ENCODE measurements around the gene TSC22D2.
A peak's percentile ranks its signal among the peaks of the same experiment; 100 is the strongest.
"Not testable (repeated sequence)": the region's sequence is repeated elsewhere in the genome, so short reads cannot be mapped to it uniquely, and the experiment has no call there.

Gene TSC22D2

DNA sequence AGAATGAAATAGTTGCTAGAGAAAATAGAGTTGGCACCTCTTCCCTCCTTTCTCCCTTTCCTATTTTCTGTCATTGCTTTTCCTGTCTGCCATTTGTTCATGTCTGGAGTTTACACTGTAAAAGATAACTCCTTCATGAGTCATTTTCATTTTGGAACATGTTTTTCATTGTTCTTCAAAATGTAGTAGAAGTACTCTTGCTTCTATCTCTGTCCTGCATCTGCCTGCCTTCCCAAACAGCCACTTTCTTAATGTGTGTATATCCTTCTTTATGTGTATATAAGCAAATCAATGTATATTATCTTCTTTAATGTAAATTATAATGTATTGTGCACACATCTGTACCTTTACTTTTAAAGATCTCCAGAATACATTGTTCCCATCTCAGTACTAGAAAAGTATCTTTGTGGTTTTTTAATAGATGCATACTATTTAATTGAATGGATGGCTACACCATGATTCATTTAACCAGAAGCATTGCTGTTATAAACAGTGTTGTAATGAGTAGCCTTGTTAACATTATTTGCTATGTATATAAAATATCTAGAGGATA lies 41.1 kb downstream of the TSC22D2 start:
- peak; percentile 3 for DNase-seq

DNA sequence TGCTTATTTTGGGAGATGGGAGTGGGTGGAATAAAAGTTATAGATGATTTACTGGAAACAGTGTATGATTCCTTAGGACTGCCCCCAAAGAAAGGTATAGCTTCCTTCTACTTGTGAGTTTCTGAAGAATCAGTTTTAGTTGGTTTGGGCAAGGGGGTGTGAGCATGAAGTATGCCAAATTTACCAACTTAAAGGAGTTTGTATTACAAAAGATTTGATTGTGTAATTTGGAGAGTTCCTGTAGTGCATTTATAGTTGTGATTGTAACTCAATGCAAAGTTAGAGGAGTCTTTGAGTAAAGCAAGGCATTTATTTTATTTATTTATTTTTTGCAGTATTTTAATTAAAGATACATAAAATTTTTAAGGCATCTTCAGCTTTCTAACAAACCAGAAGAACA lies 42.8 kb downstream of the TSC22D2 start:
- no peak for DNase-seq

- DNase-seq = no peak
Measured at GRCh38 chr3:150451329-150452048, 43.4 kb downstream of the TSC22D2 start.

DNA sequence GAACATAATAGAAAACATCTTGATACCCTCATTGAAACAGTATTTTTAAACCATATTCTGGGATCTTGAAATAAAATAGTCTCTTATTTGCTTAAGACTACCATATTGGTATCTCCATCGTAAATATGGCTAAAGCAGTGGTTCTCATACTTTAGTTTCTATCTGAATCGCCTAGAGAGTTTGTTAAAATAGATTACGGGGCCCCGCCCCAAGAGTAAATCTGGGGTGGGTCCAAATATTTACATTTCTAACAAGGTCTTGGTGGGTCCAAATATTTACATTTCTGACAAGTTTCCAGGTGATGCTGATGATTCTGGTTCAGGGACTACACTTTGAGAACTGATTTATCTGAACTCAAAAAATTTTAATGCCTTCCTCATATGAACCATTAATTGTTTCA lies 45.3 kb downstream of the TSC22D2 start:
- no peak for DNase-seq

GRCh38 chr3:150454085-150454484 lies 46.0 kb downstream of the TSC22D2 start:
- DNase-seq = no peak

- no peak for DNase-seq
Measured at GRCh38 chr3:150454622-150455021, 46.5 kb downstream of the TSC22D2 start.

- no peak for DNase-seq
Measured at GRCh38 chr3:150455341-150455740, 47.2 kb downstream of the TSC22D2 start.

- no peak for DNase-seq
Measured at GRCh38 chr3:150458001-150458400, 49.9 kb downstream of the TSC22D2 start.

DNA sequence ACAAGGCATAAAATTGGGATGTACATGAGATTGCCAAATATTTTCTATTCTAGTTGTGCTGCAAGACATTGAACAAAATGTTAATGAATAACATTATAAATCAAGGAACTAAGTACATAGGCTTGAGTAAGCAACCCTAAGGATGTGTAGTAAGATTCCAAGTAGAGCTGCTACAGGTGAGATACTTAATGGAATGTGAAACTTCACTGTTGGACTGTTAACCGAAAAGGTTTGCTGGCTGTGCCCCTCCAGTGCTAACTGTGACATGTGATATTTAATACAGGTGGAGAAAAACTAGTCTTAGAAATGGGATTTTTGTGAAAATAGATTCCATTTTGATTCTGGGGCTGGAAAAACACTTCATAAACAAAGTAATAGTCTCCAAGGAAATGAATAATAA lies 52.4 kb downstream of the TSC22D2 start:
- no peak for DNase-seq

DNA sequence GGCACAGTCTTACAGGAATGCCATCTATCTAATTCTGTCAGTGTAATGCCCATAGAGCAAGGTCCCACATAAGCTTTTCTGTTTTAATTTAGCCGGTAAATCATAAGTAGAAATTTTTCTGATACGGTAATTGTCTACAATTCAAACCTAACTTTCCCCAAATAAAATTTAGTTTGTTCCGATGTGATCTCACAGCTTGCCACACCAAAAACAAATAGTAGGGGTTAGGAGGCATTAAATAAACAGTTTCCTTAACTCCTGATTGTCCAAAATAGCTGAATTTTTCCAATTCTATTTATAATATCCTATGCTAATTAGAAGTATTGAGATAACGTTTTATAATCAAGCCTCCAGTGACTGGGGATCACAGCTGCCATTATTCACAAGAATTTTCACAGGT lies 53.3 kb downstream of the TSC22D2 start:
- DNase-seq = no peak

DNA sequence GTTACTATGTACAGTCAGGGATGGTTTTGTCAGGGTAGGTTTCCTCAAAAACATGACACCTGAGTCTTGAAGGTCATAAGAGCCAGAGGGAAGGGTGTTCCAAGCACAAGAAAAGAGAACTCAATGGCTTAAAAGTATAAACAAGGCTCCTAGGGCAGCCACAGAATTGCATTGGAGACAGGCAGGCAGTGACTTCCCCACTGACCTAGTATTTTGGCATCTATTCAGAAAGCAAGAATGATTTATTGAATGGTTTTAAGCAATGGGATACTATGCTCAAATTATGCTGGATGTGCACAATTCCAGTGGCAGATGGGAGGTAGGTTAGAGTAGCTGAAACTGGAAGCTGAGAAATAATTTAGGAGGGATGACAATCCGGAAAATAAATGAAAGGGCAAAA lies 54.0 kb downstream of the TSC22D2 start:
- DNase-seq = no peak

- DNase-seq = no peak
Measured at GRCh38 chr3:150464684-150465083, 56.6 kb downstream of the TSC22D2 start.

DNA sequence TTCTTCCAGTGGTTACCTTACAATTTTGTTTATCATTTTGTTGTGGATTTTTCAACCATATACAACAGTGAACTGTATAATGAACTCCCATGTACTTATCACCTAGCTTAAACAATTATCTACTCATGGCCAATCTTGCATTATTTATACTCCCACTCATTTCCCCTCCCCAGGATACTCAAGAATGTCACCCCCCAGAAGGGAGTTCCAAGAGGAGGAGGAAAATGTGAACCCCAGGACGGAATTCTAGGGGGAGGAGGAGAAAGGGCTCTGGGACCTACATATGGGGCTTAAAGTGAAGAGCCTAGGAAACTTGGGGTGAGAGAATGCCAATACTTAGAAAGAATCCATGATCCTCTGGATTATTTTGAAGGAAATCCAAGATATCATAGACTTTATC lies 59.3 kb downstream of the TSC22D2 start:
- no peak for DNase-seq

GRCh38 chr3:150469031-150469930 lies 61.2 kb downstream of the TSC22D2 start:
- DNase-seq = peak; percentile 84

GRCh38 chr3:150469931-150470740 lies 62.0 kb downstream of the TSC22D2 start:
- peak; percentile 89 for DNase-seq

DNA sequence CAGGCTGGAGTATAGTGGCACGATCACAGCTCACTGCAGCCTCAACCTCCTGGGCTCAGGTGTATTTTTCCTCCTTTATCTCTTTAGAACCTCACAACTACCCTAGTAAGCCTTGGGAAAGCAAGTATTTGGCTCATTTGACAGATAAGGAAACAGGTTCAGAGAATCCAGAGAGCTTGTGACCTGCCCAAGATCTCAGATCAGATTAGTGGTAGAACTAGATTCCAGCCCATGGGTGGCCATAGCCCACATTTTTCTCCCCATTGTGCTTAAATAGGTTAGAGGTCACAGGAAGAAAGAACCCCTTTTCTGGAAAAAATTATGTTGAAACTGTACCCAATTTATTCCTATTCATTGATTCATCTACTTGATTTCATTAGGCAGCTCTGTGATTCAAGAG lies 64.3 kb downstream of the TSC22D2 start:
- DNase-seq = no peak

DNA sequence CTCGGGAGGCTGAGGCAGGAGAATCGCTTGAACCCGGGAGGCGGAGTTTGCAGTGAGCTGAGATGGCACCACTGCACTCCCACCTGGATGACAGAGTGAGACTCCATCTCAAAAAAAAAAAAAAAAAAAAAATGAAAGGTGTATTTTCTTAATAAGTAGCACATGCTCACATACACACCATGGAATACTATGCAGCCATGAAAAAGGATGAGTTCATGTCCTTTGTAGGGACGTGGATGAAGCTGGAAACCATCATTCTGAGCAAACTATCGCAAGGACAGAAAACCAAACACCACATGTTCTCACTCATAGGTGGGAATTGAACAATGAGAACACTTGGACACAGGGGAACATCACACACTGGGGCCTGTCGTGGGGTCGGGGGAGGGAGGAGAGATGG lies 65.1 kb downstream of the TSC22D2 start:
- not testable (repeated sequence) for DNase-seq

GRCh38 chr3:150479370-150479769 lies 71.3 kb downstream of the TSC22D2 start:
- DNase-seq = no peak

- DNase-seq = peak; percentile 29
Measured at GRCh38 chr3:150480877-150481276, 72.8 kb downstream of the TSC22D2 start.

GRCh38 chr3:150483226-150483625 lies 75.1 kb downstream of the TSC22D2 start:
- DNase-seq = no peak

DNA sequence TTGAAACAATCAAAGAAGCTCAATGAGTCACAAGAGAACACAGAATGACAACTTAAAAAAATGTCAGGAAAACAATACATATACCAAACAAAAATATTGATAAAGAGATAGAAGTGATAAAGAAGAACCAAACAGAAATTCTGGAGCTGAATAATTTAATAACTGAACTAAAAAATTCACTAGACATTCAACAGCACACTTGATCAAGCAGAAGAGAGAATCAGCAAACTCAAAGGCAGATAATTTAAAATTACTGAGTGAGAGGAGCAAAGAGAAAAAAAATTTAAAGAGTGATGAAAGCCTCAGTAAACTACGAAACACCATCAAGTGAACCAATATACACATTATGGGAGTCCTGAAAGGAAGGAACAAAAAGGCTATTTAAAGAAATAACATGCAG lies 76.3 kb downstream of the TSC22D2 start:
- DNase-seq = no peak

GRCh38 chr3:150488867-150489266 lies 80.8 kb downstream of the TSC22D2 start:
- no peak for DNase-seq

Measured in DMS53 (cell line).